ENCODE measurements around the gene RTN4R. TPM values are rescaled to one million over a fixed set of nuclear protein-coding genes. Genes with fewer than 3 reads are reported as not detected.

The RTN4R gene
- total and polyA plus RNA-seq, 9 of the 15 experiments (the other 6 are each of a cell fraction or from before 2014, with no cell fraction given), result 0.04 to 2.8 (median 1.4) TPM; not detected in 3

- no peak for TF ChIP-seq ATF4 (CRISPR knock-in tag; IDR thresholded peaks at IDR 0.05)
- TF ChIP-seq TRIM28 (IDR thresholded peaks at IDR 0.05), result no peak
- TF ChIP-seq L3MBTL2 (IDR thresholded peaks at IDR 0.05), result no peak
- no peak for TF ChIP-seq ARID4B (CRISPR knock-in tag; IDR thresholded peaks at IDR 0.05)
- no peak for TF ChIP-seq RUNX1 (IDR thresholded peaks at IDR 0.05; ENCODE audit: low read depth)
- TF ChIP-seq TOE1 (IDR thresholded peaks at IDR 0.05; ENCODE audit: borderline replicate concordance), result no peak
- TF ChIP-seq TOE1 (CRISPR knock-in tag; IDR thresholded peaks at IDR 0.05; ENCODE audit: borderline replicate concordance, low read depth), result no peak
- 0 out of 2 replicates have a peak, but pooled peaks have one; percentile 36 for TF ChIP-seq ZFPM2 (CRISPR knock-in tag; IDR thresholded peaks at IDR 0.05)
- TF ChIP-seq ZNF766 (CRISPR knock-in tag; conservative IDR thresholded peaks at IDR 0.05), result no peak
- TF ChIP-seq IRF2 (CRISPR knock-in tag; IDR thresholded peaks at IDR 0.05), result no peak
- TF ChIP-seq ZNF253 (CRISPR knock-in tag; conservative IDR thresholded peaks at IDR 0.05), result no peak
- no peak for TF ChIP-seq CEBPG (CRISPR knock-in tag; IDR thresholded peaks at IDR 0.05)
- TF ChIP-seq CEBPG (tag; conservative IDR thresholded peaks at IDR 0.05 in 1 of 2, IDR thresholded peaks at IDR 0.05 in 1 of 2), result no peak
- peak in 1 of 3 experiments; percentile 7 for TF ChIP-seq YY1 (IDR thresholded peaks at IDR 0.05; ENCODE audit: borderline replicate concordance in 1 of 3, control insufficient read depth in 1 of 3, extremely low read depth in 1 of 3, insufficient read depth in 3 of 3, insufficient read length in 1 of 3, insufficient replicate concordance in 2 of 3, low read depth in 1 of 3, low read length in 2 of 3)
- TF ChIP-seq ZBTB12 (CRISPR knock-in tag; IDR thresholded peaks at IDR 0.05), result no peak
- no peak for TF ChIP-seq ID3 (CRISPR knock-in tag; IDR thresholded peaks at IDR 0.05)
- TF ChIP-seq ID3 (tag; IDR thresholded peaks at IDR 0.05), result 0 out of 2 replicates have a peak, but pooled peaks have one; percentile 20
- TF ChIP-seq FOXP4 (CRISPR knock-in tag; IDR thresholded peaks at IDR 0.05; ENCODE audit: borderline replicate concordance), result no peak
These were observed 25.5 kb downstream of the RTN4R start (continued) for GRCh38 chr22:20242393-20243175.

Measured in K562 (cell line).